A549 treated with ZK216348 at 1 μM for 4 hours (cell line): ENCODE measurements around the gene CARTPT. TPM values are rescaled to one million over a fixed set of nuclear protein-coding genes. Genes with fewer than 3 reads are reported as not detected.

ENCODE experiments used
- total RNA-seq: library from RNA; stranded (reverse); fragments of 200-300 nt; extraction: Qiagen RNA extraction; gene quantifications from 5 replicates; pipeline ENCODE4 v1.2.3, GENCODE V29; 2022; ENCODE audit warnings: low read depth

The CARTPT gene
- total RNA-seq = not detected in 5 replicates

DNA sequence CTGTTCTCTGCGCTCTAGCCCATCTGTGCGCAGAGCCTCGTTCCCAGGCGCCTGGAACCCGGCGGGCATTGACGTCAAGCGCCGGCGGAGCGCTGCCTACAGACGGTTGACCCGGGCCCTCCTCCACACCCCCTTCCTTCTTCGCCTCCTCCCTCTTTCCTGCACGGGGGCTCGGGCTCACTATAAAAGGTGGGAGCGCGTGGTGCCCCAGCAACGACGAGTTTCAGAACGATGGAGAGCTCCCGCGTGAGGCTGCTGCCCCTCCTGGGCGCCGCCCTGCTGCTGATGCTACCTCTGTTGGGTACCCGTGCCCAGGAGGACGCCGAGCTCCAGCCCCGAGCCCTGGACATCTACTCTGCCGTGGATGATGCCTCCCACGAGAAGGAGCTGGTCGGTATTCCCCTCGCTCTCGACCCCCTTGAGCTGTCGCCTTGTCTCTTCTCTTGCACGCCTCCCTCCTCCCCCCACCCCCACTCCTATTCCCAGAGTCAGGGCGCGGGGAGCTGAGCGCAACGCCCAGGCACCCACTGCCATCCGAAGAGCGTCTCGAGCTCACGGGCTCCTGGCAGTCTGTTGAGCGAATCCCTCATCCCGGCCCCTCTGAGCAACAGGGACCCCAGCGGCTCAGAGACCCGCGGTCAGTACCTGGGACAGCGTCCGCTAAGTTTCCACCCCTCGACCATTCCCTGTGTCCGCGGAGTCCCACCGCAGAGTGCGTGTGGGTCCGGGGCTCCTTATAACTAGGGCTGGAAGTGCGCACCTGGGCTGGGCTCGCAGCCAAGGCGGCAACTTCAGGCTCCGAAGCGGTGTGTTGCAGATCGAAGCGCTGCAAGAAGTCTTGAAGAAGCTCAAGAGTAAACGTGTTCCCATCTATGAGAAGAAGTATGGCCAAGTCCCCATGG, at the start of gene CARTPT:
TSS of gene CARTPT (plus strand) at position 213 of the 902 bp plus-strand sequence. CDS start at position 232, 19 bp downstream.

Other genes starting within 250 kb of the CARTPT start
- gene MCCC2, start 131.9 kb upstream of the CARTPT start, total RNA-seq = 39.8 to 44.3 TPM (median 41.6 TPM) in 5 replicates